Erythroblast (primary cell): ENCODE results near the gene C7.
A peak's percentile ranks its signal among the peaks of the same experiment; 100 is the strongest.

ENCODE experiments used
- DNase-seq, 2 experiments: peaks; one replicate each; lab custom pipeline; 2025; lab: John Stamatoyannopoulos, UW
- GATA1 ChIP-seq: IDR thresholded peaks from 2 replicates; pipeline ENCODE4 v1.6.1; 2011; ENCODE audit warnings: low read depth, mild to moderate bottlenecking, control low read depth, low read length, moderate library complexity
- POLR2A ChIP-seq: IDR thresholded peaks from 2 replicates; pipeline ENCODE4 v1.6.1; 2011; ENCODE audit warnings: mild to moderate bottlenecking, low read length

The C7 gene

DNA sequence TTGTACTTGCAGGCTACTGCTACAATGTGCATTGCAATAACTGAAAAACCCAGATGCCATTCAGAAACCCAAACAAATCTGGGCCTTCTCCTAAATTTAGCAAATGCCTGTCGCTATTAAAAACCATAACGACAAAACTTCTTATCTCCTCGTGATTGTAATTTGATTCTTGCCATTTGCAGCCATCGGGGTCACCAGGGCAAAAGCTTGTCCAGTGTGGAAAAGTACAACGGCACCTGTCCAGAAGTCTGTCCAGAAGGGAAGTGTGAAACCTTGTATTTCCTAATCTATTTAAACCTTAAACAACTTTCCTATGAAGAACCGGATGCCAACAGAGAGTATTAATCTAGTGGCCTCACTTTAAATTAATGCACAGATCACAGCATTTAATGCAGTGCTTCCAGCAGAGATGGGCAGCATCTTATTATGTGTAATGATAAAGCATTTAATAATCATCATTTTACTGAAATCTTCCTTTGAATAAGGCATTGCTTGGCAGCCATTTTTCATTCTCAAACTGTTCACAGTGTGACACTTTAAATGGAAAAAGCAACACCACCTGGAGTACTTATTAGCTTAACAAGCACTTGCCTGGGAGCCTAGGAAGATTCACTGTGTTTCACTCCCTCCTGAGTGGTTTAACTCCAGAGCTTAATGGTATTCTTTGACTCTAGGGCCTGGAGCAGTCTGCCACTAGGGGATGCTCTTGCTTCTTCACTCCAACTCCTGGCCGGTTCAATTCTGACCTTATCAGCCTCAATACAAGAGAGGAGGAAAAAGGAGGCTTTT is 4.9 kb upstream of the C7 start:
- peak; percentile 59 to 63 for DNase-seq
- TF ChIP-seq GATA1: no peak
- no peak for TF ChIP-seq POLR2A

DNA sequence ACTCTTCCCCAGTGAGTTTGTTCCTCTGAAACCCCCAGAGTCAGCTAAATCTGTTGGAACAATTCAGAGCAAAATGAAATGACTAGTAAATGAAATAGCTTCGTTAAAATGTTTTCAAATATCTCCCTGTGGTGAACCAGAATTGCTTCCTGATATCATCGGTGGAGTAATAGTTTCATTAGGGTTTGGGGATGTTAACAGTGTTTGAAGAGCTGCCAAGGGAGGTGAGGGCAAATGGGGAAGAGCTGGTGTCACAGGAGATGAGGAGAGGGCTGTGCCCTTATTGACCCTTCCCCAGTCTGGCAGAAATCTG is 4.3 kb upstream of the C7 start:
- TF ChIP-seq POLR2A (no peak), GATA1 (no peak)
- DNase-seq: no peak

DNA sequence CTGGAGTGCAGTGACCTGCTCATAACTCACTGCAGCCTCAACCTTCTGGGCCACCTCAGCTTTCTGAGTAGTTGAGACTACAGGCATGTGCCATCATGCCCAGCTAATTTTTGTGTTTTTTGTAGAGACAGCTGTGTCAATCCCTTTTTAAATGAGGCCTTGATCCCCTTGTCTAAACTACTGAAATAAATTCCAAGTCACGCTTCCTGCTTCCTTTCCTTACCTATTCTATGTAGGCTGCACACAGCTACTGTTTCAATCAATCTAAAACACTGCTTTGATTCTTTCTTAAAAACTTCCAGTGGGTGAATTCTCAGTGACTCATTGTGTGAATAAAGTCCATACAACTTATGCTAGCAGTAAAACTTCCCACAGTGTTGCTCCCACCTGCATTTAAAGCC is 2.9 kb upstream of the C7 start:
- TF ChIP-seq POLR2A (no peak), GATA1 (no peak)
- DNase-seq: no peak

DNA sequence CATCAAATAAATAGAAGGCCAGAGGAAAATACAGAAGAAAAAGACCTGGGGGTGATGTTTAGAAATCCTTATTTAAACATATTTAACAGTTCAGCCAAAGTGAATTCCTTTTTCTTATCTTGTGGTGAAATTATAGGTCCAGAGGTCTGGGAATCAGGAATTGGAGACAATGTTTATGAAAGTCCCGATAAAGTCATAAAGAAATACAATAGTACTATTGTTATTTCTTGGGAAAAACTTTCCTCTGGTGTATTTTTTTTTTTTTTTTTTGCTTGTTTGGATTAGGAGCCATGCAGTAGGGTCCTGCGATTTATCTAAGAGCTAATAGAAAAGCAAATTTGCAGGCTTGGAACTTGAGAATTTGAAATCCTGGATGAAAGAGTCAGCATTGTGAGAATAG is 426 bp downstream of the C7 start:
- no peak for DNase-seq
- TF ChIP-seq POLR2A (no peak), GATA1 (no peak)

DNA sequence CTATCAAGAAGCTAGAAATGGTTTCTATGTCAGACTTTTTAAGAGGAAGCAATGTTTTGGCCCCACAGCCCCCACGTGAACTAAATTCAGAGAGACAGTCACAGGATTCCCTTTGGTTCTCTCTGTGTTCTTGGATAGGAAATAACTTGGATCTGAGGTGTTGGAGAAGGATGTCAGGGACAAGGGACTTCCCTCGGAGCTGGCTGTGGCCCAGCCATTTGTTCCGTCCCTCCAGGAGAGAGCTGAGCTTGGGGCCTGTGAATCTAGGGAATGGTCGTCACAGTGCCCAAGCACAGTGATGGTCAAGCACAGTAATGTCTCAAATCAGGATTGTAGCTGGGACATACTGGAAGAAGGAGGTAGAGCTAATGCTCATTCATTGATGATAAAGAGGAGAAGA is 2.0 kb downstream of the C7 start:
- DNase-seq: no peak
- TF ChIP-seq GATA1 (no peak), POLR2A (no peak)

DNA sequence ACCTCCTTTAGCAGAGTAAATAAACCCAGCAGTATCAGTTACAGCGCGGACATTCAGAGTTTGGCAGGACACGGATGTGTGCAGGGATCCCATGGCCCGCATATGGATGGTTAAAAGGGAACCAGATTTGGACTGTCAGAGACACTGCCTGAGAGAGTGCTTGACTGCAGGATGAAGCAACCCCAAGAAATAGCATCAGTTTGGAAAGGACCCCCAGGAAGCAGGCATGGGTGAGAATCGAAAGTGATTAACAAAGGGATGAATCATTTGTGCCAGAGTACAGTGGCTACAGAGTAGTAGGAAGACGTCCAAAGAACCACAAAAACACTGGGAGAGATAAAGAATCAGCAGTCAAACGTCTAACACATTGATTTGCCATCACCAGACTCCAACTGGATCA is 5.5 kb downstream of the C7 start:
- TF ChIP-seq GATA1: no peak
- TF ChIP-seq POLR2A: no peak
- DNase-seq: no peak

DNA sequence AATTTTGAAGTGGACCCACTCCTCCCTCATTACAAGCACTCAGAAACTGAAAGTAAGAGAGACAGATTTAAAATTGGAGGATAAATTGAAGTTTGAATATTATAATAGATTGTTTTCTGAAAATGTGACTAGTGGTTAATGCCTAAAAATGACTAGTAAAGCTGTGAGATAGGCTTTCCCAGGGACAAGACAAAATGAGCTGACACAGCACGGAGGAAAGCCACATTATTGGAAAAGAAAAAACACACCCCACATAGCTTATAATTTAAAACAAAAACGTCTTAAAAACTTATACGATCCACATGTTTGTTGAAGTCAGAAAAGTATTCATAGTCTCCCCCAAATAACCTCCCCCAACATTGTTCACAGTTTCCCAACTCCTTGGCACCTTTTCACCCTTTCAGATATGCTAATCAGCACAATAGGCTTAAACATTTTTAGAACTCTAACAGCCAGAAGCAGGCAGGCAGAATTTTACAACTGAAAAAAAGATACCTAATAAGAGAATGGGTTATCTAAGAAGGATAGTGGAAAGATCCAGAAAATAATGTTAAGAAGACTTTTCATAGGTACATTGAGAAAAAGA is 6.1 kb downstream of the C7 start:
- no peak for DNase-seq
- TF ChIP-seq GATA1: no peak
- no peak for TF ChIP-seq POLR2A

DNA sequence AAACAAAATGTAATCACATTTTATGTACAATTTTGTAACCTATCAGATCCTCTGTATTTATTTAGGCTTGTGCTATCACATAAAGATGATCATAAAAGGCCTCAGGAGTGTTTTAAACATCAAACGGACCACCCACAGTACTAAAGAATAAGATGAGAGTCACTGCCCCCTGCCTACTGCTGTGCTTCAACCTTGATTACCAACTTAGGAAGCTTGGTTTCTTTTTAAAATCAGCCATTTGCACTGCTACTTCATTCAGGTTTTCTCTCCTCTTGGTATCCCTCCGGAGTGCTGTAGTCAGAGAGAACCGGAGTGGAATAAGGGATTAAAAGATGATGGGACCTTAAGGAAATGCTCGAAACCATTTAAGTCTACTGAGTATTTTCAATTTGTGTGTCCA is 6.9 kb downstream of the C7 start:
- DNase-seq: no peak
- TF ChIP-seq GATA1 (no peak), POLR2A (no peak)

DNA sequence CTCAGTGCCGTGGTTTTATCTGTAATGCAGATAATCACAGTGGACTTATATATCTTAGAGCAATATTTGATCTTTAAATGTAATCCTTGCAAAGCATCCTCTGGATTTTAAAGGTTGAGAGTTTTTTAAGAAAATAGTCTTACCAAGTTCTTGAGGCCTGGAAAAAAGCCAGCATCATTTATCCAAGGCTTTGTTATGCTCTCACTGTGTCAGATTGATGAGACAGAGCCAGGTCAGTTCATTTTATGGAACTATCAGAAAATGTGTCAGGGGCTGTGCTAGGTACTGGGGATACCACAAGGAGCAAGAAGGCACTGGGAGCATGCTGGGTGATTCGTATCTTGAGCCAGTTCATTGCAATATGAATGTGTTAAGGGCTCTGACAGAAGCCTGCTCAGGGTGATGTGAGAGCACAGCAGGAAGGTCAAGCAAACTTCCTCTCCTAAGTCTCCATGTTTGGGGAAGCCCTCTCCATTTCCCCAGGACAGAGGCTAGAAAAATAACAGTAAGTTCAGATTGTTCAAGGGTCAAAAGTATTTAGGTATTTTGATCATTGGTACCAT is 19.7 kb downstream of the C7 start:
- no peak for DNase-seq
- TF ChIP-seq GATA1 (no peak), POLR2A (no peak)

DNA sequence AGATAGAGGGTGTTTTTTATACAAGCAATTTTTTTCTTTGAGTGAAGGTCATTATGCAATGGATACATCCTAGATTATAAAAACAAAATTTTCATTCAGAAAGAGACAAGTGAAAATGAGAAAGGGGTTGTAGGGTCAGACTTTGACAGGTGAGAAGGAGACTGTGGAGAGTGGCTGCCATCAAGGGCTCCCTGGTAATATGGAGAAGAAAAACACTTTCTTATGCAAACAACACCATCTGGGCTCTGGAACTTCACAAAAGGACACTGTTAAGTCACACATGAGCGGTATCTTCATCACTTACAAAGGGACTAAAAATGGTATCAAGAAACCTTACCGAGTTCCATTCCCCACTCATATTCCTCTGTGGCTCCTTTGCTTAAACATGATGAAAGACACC is 23.5 kb downstream of the C7 start:
- TF ChIP-seq POLR2A: no peak
- TF ChIP-seq GATA1: no peak

DNA sequence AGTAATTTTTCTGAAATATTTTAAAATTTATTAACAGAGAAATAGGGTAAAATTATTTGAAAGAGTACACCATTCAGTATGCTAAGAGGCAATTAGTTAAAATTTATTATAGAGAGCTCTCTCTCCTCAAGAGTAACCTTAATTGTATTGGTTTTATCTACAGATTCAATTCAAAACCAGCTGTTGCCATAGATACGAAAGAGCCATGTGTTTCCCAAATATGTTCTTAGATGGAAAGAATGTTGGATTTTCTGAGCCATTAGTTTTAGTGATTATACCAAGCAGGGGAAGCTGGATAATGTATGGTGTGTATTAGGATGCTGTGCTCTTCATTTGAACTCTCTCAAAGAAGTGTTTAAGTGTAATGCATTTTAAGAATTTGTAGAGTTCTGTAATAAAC is 27.8 kb downstream of the C7 start:
- DNase-seq: no peak
- TF ChIP-seq POLR2A: no peak
- no peak for TF ChIP-seq GATA1

More for the DNA sequence above, 23.5 kb downstream of the C7 start:
- no peak for DNase-seq

DNA sequence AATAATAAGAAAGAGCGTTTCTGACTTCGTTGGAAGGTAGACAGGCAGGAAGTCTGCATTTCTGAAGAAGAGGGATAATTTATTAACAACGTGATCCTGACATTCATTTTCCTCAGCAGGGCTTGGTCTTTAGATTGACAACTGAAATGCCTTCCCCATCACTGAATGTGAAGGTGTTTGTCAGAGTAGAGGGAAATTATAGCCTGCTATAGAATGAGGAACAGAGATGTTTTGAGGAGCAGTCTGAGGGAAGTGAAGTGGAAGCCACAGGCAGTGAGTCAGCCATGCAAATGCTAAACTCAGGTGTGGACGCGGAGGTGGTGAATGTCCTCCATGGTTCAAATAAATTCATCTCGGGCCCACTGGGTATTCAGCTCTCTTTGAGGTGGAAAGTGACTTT is 30.5 kb downstream of the C7 start:
- DNase-seq: no peak
- TF ChIP-seq GATA1 (no peak), POLR2A (no peak)

DNA sequence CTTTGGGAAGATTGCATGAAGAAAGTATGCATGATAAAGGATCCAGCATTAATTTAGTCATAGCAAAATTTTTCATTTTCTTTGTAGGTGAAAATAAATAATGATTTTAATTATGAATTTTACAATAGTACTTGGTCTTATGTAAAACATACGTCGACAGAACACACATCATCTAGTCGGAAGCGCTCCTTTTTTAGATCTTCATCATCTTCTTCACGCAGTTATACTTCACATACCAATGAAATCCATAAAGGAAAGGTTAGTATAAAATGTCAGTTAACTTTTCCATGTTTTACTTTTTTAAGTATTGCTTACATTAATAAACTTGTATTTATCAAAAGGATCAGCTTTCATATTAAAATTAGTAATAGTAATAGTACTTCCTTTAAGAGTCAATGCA is 35.8 kb downstream of the C7 start:
- TF ChIP-seq GATA1 (no peak), POLR2A (no peak)

DNA sequence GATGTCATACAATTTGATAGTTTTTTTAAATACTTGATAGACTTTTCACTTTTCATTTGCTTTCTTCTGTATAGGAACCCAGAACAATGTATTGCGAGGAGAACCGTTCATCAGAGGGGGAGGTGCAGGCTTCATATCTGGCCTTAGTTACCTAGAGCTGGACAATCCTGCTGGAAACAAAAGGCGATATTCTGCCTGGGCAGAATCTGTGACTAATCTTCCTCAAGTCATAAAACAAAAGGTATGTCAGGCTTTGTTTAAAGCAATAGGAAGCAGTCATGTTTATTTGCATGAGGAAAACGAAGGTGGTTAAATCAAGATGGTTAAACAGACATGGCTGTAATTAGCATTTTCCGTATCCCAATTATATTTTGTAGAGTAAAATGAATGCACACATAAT is 46.0 kb downstream of the C7 start:
- TF ChIP-seq POLR2A (no peak), GATA1 (no peak)
- DNase-seq: no peak

More for the DNA sequence above, 35.8 kb downstream of the C7 start:
- no peak for DNase-seq

DNA sequence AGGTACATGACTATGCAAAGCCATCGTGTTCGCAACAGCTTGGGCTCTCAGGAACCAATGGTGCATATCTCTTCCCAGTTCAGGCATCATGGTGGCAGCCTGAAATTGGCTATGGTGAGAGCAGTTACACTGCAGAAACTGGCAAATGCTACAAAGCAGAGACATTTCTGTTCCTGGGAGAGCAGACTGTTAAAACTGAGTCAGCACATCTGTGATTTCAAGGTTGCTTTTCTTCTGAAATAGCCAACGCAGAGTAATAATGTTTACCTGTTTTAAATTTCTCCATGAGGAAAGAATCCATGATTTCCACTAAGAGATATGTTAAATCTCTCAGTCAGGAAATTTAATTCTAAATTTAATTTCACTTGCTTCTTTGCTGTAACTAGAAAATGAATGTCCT is 47.8 kb downstream of the C7 start:
- TF ChIP-seq GATA1 (no peak), POLR2A (no peak)
- DNase-seq: no peak

DNA sequence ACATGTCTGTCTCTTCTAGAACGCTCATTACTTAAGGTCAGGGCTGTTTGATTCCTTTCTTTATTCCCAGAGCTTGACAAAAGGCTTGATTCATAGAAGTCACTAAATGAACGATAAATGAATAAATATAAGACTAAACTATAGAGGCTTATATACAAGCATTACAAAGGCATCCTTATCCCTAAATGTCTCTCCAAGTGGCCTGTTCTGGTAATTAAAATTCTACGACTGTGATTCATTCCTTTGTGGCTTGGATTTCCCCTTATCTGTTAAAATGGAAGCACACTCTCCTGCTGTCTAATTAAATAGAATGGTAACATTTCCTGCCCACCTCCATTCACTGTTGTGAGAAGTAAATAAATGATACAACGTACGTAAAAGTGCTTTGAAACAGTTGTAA is 49.5 kb downstream of the C7 start:
- TF ChIP-seq POLR2A: no peak
- TF ChIP-seq GATA1: no peak
- DNase-seq: no peak
